Measurements from ENCODE around the gene NXN. TPM values are rescaled to one million over a fixed set of nuclear protein-coding genes. Genes with fewer than 3 reads are reported as not detected.
"Not testable (repeated sequence)": the region's sequence is repeated elsewhere in the genome, so short reads cannot be mapped to it uniquely, and the experiment has no call there.

Gene NXN
- total RNA-seq, 2 donors from 2014 or later = 124 to 201 TPM

GRCh38 chr17:924711-925475 lies 54.7 kb downstream of the NXN start:
- Histone ChIP-seq H3K4me1 (ENCODE audit: control insufficient read depth, insufficient read depth, low read length) (peaks cover 28% of the 10 kb centered on the region), H3K27me3 (ENCODE audit: control insufficient read depth, insufficient read depth, low read length, poor library complexity, severe bottlenecking) (no peaks in the 10 kb centered on the region), H3K36me3 (ENCODE audit: control insufficient read depth, insufficient read depth, low read length) (peaks cover 60% of the 10 kb centered on the region), H3K4me3 (ENCODE audit: low read length) (no peak overlapping the region), H3K27ac (ENCODE audit: low read depth, low read length) (no peak overlapping the region), H3K9ac (ENCODE audit: extremely low read depth, low read length, poor library complexity, severe bottlenecking) (no peak overlapping the region), H3K9me3 (ENCODE audit: control insufficient read depth, low read length) (no peaks in the 10 kb centered on the region)
- WGBS, 2 experiments (ENCODE audit: insufficient coverage in 1 of 2, insufficient read length in 1 of 2) = 79 to 91% methylated on average over 4 to 15 of the region's 15 CpGs
- Mint-ChIP-seq H3K27ac (peak overlapping the region; percentile 88), H3K36me3 (ENCODE audit: low read depth) (peaks cover 40% of the 10 kb centered on the region), H3K27me3 (ENCODE audit: insufficient read depth) (no peaks in the 10 kb centered on the region), H3K9me3 (no peaks in the 10 kb centered on the region), H3K4me1 (peaks cover 60% of the 10 kb centered on the region), H3K4me3 (peak overlapping the region; percentile 16)
- DNase-seq = peak; percentile 93
- TF ChIP-seq CTCF (conservative IDR thresholded peaks at IDR 0.05) = no peak

DNA sequence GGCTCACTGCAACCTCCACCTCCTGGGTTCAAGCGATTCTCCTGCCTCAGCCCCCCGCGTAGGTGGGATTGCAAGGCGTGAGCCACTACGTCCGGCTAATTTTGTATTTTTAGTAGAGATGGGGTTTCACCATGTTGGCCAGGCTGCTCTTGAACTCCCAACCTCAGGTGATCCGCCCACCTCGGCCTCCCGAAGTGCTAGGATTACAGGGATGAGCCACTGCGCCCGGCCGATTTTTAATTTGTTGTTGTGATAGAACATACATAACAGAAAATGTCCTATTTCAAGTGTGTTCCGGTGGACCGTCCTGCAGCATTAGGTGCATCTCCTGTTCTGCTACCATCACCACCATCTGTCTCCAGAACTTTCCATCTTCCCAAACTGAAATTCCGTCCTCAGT lies 55.3 kb downstream of the NXN start:
- H3K27ac ChIP-seq (ENCODE audit: low read depth, low read length); H3K9ac ChIP-seq (ENCODE audit: extremely low read depth, low read length, poor library complexity, severe bottlenecking); H3K27me3 ChIP-seq (ENCODE audit: control insufficient read depth, insufficient read depth, low read length, poor library complexity, severe bottlenecking); H3K4me3 ChIP-seq (ENCODE audit: low read length); H3K9me3 Mint-ChIP-seq; H3K9me3 ChIP-seq (ENCODE audit: control insufficient read depth, low read length); H3K27me3 Mint-ChIP-seq (ENCODE audit: insufficient read depth); DNase-seq: not testable (repeated sequence)
- WGBS, 2 experiments (ENCODE audit: insufficient coverage in 1 of 2, insufficient read length in 1 of 2) = 81 to 88% methylated on average over 7 to 15 of the region's 15 CpGs
- Mint-ChIP-seq H3K4me3 (peak overlapping the region; percentile 16), H3K27ac (peak overlapping the region; percentile 88), H3K36me3 (ENCODE audit: low read depth) (peaks cover 40% of the 10 kb centered on the region), H3K4me1 (peaks cover 54% of the 10 kb centered on the region)
- Histone ChIP-seq H3K36me3 (ENCODE audit: control insufficient read depth, insufficient read depth, low read length) (peaks cover 60% of the 10 kb centered on the region), H3K4me1 (ENCODE audit: control insufficient read depth, insufficient read depth, low read length) (peaks cover 25% of the 10 kb centered on the region)

- H3K36me3 ChIP-seq (ENCODE audit: control insufficient read depth, insufficient read depth, low read length) = peaks cover 54% of the 10 kb centered on the region
- no peak for TF ChIP-seq CTCF (conservative IDR thresholded peaks at IDR 0.05)
- H3K9me3 Mint-ChIP-seq = no peaks in the 10 kb centered on the region
- H3K27me3 ChIP-seq (ENCODE audit: control insufficient read depth, insufficient read depth, low read length, poor library complexity, severe bottlenecking) = no peaks in the 10 kb centered on the region
- peaks cover 39% of the 10 kb centered on the region for H3K36me3 Mint-ChIP-seq (ENCODE audit: low read depth)
- no peaks in the 10 kb centered on the region for H3K9me3 ChIP-seq (ENCODE audit: control insufficient read depth, low read length)
- no peak overlapping the region for H3K4me3 ChIP-seq (ENCODE audit: low read length)
- no peak overlapping the region for H3K27ac ChIP-seq (ENCODE audit: low read depth, low read length)
- peaks cover 22% of the 10 kb centered on the region for H3K4me1 ChIP-seq (ENCODE audit: control insufficient read depth, insufficient read depth, low read length)
- no peak overlapping the region for H3K4me3 Mint-ChIP-seq
- WGBS, 2 experiments (ENCODE audit: insufficient coverage in 1 of 2, insufficient read length in 1 of 2) = 98 to 100% methylated on average over 5 to 7 of the region's 9 CpGs
- no peaks in the 10 kb centered on the region for H3K27me3 Mint-ChIP-seq (ENCODE audit: insufficient read depth)
- no peak overlapping the region for H3K27ac Mint-ChIP-seq
- H3K9ac ChIP-seq (ENCODE audit: extremely low read depth, low read length, poor library complexity, severe bottlenecking) = no peak overlapping the region
- DNase-seq = no peak
- peaks cover 51% of the 10 kb centered on the region for H3K4me1 Mint-ChIP-seq
These were observed 55.9 kb downstream of the NXN start for GRCh38 chr17:923633-924032.
